ENCODE data around the gene CEMP1.
"Not testable (repeated sequence)": the region's sequence is repeated elsewhere in the genome, so short reads cannot be mapped to it uniquely, and the experiment has no call there.

The CEMP1 gene, protein sequence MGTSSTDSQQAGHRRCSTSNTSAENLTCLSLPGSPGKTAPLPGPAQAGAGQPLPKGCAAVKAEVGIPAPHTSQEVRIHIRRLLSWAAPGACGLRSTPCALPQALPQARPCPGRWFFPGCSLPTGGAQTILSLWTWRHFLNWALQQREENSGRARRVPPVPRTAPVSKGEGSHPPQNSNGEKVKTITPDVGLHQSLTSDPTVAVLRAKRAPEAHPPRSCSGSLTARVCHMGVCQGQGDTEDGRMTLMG

DNA sequence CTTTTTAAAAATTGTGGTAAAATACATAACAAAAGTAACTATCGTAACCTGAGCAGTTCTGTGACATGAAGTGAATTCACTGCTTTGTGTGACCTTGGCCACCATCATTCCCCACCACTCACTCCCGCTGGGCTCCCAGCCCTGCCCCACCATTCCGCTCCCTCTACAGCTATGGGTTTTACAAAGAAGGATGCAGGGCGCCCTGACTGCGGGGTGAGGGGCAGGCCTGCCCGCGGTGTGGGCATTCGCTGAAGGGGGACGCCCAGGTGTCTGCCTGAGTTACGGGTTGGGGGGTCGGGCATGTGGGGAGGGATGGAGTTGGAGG lies at the start of gene CEMP1:
TSS of gene CEMP1 (minus strand) at position 38 of the 325 bp plus-strand sequence. CDS start 335 bp downstream, outside the sequence.
- DNase-seq = no peak

DNA sequence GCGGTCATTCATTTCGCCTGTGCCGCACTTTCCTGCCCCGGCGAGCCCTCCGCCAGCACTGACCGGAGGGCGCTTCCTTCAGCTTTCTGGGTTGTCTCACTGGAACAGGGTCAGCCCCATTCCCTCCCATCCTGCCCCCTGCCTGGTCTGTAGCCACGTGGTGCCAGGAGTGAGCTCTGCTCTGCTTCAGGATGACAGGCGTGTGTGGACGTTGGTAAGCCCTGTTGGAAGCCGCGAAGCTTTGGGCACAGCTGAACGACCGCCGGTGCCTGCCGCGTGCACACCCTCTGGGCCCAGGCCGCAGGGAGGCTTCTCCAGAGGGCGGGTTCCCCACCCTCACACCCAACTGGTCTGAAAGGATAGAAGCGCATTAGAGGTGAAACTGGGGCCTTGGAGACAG lies 49.6 kb upstream of the CEMP1 start:
- not testable (repeated sequence) for DNase-seq

DNA sequence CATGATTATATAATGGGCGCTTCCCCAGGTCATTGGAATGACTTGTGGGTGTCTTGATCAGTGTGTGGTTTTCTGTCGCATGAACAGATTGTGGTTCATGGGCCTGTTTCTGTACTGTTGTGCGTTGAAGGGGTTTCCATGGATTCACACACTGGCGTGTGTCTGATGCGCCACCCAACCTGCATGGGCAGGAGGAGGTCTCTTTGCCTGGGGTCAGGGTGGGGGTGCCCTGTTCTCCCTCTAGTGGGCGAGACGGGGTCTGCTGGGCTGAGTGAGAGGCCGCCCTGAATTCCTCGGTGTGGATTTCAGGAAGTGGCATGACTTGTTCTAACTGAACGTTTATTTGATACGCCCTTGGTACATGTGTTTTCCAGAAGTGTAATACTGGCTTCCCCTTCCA lies 48.9 kb upstream of the CEMP1 start:
- not testable (repeated sequence) for DNase-seq

DNA sequence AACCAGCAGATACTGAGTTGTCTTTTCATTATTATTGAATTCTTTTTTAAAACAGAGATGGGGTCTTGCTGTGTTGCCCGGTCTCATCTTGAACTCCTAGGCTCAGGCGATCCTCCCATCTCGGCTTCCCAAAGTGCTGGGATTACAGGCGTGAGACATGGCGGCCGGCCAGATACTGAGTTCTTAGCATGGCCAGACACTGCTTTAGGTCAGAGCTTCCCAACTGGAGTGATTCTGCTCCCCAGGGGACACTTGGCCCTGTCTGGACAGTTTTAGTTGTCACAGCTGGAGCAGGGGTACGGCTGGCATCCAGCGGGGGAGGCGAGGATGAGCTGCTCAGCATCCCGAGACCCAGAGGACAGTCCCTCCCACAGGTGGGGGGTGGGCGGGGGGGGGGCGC lies 47.7 kb upstream of the CEMP1 start:
- not testable (repeated sequence) for DNase-seq

DNA sequence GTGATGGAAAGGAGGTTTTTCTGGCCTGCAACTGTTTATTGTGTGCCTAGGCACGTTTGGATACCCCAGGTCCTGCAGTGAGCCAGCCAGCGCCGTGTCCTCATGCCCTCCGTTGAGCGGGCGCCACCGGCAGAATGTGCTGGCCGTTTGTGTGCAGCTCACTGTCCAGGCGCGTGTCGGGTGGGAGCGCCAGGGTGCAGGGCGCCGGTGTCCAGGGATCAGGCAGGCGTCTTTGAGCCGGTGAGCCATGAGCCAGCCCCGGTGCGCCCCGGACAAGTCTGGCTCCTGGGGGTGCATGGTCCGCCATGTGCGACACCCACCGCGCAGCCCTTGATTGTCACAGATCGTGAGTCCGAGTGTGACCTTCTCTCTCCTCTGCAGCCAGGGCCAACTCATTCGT lies 45.8 kb upstream of the CEMP1 start:
- not testable (repeated sequence) for DNase-seq

DNA sequence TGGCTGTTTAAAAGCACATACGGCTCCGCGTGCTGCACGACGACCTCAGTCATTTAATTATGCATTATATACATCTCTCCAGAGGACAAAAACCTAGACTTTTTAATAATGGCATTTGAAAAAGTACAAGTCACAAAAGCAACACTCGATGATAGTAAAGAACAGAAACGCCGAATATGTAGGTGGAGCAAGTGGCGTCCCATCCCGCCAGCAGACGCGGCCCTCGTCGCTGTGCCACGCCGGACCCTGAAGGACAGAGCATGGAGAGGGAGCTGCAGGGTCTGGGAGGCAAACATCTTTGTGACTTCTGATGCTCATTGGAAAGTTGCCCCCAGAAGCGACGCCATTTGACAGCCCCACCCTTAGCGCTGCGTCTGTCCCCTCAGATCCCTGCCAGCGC lies 44.6 kb upstream of the CEMP1 start:
- not testable (repeated sequence) for DNase-seq

DNA sequence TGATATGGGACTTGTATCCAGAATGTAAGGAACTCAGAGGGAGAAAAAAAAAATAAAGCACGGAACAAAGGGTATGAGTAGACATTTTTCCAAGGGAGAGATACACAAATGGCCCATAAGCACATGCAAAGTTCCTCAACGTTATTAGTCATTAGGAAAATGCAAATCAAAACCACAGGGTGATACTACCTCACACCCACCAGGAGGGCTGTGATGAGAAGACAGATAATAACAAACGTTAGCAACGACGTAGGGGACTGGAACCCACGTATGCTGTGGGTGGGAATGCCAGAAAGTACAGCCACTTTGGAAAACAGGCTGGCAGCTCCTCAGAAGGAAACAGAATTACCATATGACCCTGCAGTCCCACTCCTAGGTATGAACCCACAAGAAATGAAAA lies 41.5 kb upstream of the CEMP1 start:
- DNase-seq = not testable (repeated sequence)

DNA sequence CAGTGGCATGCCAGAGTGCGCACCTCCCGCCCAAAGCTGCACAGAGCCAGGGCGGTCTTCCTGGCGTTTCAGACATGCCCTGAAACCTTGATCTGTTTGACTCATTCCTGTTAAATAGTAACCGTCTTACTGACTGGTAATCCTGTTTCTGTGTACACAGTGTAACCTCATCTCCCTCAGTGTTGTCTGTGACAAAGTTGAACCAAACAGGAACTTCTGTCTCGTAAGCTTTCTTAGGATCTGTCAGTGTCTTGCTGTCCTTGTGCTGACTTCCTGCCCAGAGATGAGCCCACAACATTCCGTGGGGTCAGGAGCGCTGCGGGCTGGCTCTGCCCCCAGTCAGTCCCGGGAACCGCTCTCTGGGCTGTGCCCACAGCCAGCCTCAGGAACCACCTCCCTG lies 37.4 kb upstream of the CEMP1 start:
- DNase-seq = not testable (repeated sequence)

DNA sequence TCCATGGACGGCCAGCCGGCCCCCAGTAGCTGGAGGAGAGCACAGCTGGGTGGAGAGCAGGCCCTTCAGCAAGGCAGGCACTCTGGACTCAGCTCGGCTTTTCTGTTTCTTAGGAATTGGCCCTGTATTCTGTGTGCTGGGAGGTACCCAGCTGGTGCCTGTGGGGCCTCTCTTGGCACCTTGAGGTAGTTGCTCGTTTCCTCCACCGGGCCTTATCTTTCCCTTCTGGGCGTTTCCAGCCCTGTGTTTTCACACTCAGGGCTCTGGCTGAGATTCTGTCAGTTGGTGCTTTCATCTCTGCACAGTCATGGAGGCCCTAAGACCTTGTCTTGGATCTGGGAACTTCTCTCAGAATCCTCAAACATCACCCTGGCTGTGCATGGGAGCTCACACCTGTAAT lies 36.3 kb upstream of the CEMP1 start:
- DNase-seq = not testable (repeated sequence)

DNA sequence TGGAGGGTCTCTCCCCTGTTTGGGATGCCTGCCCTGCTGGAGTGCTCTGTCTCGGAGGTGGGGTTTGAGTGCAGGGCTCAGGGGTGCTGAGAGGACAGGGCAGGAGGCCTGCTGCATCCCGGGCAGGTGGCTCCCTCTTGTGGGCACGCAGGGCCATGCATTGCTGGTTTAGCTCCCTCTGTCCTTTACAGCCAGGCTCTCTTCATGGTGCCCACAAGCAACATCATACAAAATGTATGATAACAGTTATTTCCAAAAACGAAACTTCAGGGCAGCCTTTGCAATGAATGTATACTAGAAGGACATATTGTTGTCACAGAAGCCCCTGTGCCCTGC lies 29.6 kb upstream of the CEMP1 start:
- DNase-seq = not testable (repeated sequence)

DNA sequence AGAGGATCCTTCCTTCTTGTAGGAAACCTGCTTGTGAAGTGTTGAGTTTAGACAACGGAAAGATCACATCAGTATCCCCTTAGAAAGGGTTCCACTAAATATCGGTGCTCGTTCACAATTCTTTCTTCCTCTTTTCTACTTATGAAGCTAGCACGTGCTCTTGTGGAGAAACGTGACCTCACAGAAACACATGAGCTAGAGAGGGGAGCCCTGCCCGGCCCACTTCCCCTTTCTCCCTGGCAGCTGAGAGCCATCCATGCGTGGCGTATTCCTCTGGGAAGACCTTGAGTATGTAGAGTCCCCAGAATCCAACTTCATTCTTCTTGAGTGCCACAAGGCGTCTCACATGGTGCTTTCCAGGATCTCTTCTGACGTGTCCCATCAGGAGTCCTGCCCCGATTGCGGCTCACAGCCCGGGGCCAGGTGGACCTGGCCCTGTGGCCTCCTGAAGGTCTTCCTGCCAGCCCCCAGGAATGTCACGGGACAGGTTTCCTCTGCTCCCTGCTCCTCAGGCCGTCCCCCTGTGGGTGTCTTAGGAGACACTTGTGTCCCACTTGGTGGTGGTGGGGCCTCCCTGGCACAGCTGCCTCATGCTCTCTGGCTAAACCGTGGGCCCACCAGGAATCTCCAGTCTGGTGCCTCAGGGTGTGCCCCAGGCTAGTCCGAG lies 29.1 kb upstream of the CEMP1 start:
- not testable (repeated sequence) for DNase-seq

DNA sequence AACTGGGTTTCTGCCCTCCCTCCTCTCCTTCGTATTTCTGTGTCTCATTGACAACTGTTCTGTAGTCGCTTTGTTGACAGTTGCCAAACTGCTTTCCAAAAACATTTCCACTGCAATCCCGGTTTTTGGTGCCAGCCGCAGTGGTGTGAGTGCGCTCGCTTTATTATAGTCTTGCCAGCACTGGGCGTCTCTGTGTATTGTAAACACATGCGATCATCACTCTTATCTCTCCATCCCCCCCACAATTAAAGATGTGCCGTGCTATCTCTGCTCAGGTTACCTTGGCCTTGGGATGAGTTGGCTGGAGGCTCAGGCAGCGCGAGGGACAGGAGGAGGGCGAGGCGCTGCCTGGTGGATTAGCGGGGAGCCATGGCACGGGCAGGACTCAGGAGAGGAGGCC lies 25.9 kb upstream of the CEMP1 start:
- DNase-seq = not testable (repeated sequence)

DNA sequence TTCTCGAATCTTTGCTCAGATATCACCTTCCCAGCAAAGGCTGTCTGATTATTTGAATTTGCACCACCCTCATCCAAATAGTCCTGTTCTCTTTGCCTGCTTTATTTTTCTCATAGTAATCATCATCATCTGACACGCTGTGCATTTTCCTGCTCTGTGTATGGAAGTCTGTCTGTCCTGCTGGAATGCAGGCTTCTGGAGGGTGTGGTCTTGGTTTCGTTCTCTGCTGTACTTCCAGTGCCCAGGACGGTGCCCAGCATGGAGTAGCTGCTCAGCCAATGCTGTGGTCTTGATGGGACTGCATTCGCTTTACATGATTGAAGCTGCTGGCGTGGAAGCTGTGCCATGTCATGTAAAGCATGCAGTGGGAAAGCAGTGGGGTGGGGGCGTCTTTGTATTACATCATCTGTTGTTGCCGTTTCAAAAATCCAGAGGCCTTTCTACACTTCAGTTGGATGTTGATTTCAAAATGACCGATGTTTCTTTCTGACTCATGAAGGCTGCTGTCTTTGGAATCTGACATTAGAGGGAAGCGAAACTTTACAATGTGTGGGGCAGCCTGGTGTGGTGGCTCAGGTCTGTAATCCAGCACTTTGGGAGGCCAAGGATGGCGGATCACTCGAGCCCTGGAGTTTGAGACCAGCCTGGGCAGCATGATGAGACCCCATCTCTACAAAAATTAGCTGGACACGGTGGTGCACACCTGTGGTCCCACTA lies 23.7 kb upstream of the CEMP1 start:
- not testable (repeated sequence) for DNase-seq

DNA sequence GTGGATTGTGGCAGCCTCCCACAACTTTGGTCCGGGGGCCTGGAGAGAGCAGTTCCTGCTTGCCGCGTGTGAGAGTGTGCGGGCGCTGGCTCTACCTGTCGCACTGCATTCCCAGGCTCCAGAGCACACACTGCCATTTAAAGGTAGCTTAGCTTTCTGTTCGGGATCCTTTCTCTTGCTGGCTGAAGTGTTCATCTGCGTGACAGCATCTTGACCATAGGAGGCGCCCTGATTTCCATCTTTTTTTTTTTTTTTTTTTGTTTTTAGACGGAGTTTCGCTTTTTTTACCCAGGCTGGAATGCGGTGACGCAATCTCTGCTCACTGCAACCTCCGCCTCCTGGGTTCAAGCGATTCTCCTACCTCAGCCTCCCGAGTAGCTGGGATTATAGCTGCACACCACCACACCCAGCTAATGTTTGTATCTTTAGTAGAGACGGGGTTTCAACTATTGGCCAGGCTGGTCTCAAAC lies 20.2 kb upstream of the CEMP1 start:
- DNase-seq = not testable (repeated sequence)

DNA sequence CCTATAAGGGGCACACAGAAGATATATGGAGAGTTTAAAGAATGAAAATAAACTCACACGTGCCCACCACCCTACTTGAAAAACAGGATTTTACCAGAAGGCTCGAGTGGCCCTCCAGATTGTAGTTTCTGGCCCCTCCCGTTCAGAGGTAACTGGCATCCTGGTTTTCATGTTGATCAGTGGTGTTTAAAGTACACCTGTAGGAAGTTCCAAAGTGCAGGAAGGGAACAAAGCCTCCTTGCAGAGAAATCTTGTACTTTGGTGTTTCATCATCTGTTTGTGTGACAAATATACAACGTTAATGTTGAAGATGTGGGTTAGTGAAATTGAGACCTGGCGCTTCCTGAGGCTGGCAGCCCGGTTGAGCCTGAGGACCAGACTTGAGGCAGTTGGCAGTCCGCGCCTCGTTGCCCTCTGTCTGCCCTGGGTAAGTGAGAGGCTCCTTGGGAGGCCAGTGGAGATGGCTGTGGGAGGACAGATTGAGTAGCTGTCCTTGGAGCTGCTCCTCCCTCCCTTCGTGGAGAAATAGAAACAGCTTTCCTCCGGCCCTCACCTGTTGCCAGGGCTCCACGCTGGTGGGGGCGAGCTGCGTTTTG lies 19.2 kb upstream of the CEMP1 start:
- not testable (repeated sequence) for DNase-seq

DNA sequence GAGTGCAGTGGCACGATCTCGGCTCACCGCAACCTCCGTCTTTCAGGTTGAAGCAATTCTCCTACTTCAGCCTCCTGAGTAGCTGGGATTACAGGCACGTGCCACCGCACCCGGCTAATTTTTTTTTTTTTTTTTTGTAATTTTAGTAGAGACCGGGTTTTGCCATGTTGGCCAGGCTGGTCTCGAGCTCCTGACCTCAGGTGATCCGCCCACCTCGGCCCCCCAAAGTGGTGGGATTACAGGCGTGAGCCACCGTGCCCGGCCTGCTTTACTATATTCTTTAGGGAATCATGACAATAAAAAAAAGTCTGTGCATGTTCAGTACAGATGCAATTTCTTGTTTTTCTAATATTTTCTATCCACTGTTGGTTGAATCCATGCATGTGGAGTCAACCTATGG lies 12.6 kb upstream of the CEMP1 start:
- DNase-seq = not testable (repeated sequence)

DNA sequence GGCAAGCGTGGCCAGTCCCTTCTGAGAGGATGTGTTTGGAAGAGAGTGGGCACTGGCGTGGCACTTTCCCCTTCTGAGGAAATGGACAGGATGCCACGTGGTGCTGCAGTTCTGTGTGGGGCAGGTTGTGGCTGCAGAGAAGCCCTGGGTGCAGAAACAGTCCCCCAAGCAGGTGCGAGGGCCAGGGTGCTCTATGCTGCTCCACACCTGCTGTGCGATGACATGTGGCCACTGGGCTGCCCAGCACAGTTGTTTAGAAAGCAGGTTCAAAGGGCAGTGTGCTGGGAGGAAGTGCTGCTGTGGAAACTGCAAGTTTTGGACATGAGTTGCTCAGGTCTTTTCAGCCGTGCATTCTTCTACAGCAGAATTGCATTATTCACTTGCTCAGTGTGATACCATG lies 10.2 kb upstream of the CEMP1 start:
- DNase-seq = not testable (repeated sequence)

DNA sequence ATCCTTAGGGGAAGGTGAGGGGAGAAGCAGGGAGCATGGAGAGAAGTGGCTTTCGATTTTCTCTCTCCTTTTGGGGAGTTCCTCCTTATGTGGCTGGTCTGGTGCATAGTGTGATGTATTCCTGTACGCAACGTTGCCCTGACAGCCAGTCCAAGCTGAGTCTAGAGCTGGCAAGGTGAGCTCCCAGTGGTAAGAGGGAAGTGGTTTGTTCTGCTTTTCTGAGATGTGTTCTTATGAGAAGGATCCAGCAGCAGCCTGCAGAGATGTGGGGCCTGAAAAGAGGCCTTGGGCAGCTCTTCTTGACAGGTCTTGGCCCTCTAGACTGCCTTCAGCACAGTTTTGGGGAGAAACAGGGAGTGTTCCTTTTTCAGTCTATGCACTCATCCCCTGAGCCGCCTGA lies 9.7 kb upstream of the CEMP1 start:
- not testable (repeated sequence) for DNase-seq

DNA sequence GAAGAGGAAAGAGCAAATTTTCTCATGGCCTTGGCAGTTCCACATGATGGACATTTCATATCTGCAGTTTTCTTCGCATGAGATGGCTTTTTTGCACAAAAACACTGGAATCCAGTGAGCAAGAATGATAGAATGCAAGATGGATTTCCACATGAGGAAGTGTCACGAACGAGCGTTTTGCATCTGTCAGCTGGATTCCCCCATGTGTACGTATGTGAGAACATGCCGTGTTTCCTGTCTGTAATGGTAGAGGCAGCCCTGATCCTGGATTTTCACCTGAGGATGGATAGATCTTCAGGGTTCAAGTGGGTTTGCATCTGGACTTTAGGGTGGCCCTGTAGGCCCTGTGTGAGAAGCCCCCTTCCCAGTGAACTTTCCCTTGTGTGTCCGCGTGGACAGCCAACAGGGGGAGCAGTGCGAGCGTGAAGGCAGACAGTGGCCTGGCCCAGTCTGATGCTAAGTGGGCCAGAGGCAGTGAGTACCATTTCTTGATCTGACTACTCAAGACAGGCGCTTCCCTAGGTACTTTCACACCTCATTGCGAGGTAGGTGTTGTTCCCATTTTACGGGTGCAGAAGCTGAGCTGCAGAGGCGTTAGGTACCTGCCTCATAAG lies 8.7 kb upstream of the CEMP1 start:
- not testable (repeated sequence) for DNase-seq

DNA sequence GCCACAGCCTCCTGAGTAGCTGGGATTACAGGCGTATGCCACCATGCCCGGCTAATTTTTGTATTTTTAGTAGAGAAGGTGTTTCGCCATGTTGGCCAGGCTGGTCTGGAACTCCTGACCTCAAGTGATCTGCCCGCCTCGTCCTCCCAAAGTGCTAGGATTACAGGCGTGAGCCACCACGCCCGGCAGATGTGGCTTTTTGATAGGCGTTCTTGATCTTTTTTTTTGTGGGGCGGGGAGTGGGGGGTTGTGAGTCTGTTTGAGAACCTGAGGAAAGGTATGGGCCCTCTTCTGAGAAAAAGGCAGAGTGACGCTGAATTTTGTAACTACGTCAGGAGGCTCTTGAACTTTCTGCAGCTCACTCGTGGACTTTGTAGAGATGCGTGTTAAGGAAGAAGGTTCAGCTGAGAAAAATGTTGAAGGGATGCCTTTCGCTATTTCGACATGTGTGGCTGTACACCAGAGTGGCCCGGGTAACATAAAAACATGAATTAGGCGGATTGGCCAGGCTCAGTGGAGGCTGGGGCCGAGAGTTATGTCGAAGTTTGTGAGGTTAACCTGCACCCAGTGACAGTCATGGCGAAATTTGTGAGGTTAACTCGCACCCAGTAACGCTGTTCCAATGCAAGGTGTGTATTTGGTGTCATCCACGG lies 8.1 kb upstream of the CEMP1 start:
- not testable (repeated sequence) for DNase-seq

DNA sequence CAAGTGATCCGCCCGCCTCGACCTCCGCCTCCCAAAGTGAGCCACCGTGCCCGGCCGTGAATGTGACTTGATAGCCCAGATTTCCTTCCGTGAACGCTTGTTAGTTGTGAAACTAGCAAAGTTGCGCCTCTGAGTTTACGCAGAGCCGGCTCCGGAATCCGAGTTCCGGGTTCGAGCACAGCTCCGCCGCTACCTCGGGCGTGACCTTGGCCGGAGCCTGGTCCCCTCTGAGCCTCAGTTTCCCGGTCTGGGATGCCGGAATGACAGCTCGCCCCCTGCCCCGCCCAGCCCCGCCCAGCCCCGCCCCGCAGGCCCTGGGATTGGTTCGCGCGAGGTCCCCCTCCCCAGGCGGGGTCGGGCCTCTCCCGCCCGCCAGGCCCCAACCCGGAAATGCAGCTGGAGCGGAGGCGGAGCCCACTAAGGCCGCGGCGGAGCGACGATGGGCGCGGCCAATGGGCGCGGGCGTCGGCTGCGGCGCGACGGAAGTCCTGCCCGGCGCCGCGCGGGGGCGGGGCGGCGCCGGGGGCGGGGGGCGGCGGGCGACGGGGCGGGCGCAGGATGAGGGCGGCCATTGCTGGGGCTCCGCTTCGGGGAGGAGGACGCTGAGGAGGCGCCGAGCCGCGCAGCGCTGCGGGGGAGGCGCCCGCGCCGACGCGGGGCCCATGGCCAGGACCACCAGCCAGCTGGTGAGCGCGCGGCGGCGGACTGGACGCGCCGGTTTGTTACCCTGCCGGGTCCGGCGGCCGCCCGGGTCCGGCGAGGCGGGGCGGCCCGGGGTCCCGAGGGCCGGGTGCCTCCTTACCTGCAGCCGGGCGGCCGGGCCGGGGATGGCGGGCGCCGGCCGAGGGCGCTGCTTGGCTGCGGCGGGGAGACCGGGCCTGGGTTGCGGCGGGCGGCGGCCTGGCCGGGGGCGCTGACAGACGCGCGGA lies 6.5 kb upstream of the CEMP1 start, which contains the start of gene PDPK1:
TSS of gene PDPK1 (plus strand) at position 571 of the 929 bp plus-strand sequence. CDS start at position 663, 92 bp downstream.
- DNase-seq = peak; percentile 90
